HEK293T (cell line): ENCODE data around the gene DDX3X.

Experiments
- FOXK2 ChIP-seq: fragments of 450-650 bp; IDR thresholded peaks from 2 replicates; pipeline ENCODE4 v1.6.1; 2016; ENCODE audit warnings: mild to moderate bottlenecking
- FOXM1 ChIP-seq: fragments of 450-650 bp; IDR thresholded peaks from 2 replicates; pipeline ENCODE4 v1.6.1; 2017; ENCODE audit warnings: mild to moderate bottlenecking, borderline replicate concordance
- HDGF ChIP-seq: fragments of 450-650 bp; IDR thresholded peaks from 2 replicates; pipeline ENCODE4 v1.6.1; 2017; ENCODE audit warnings: antibody characterized with exemption, borderline replicate concordance
- L3MBTL2 ChIP-seq: fragments of 450-650 bp; conservative IDR thresholded peaks from 2 replicates; pipeline ENCODE4 v1.6.1; 2016; ENCODE audit warnings: mild to moderate bottlenecking
- LEF1 ChIP-seq: fragments of 450-650 bp; IDR thresholded peaks from 2 replicates; pipeline ENCODE4 v1.6.1; 2017; ENCODE audit warnings: mild to moderate bottlenecking, borderline replicate concordance
- PKNOX1 ChIP-seq: fragments of 450-650 bp; IDR thresholded peaks from 2 replicates; pipeline ENCODE4 v1.6.1; 2016
- SP1 ChIP-seq: fragments of 450-650 bp; IDR thresholded peaks from 2 replicates; pipeline ENCODE4 v1.6.1; 2017
- SUZ12 ChIP-seq: fragments of 450-650 bp; IDR thresholded peaks from 2 replicates; pipeline ENCODE4 v1.6.1; 2016; ENCODE audit warnings: mild to moderate bottlenecking
- ZNF384 ChIP-seq: fragments of 450-650 bp; IDR thresholded peaks from 2 replicates; pipeline ENCODE4 v1.6.1; 2016

- no peak for TF ChIP-seq FOXM1
- no peak for TF ChIP-seq FOXK2
- no peak for TF ChIP-seq HDGF
- no peak for TF ChIP-seq PKNOX1
- no peak for TF ChIP-seq LEF1
- no peak for TF ChIP-seq L3MBTL2
- TF ChIP-seq SP1 = no peak
- no peak for TF ChIP-seq SUZ12
- TF ChIP-seq ZNF384 = no peak
These were observed 6.6 kb upstream of the DDX3X start for GRCh38 chrX:41327341-41327740.
